Activated naive CD8-positive, alpha-beta T cell treated with anti-CD3 and anti-CD28 coated beads, Interleukin-2, amount 50 U/mL, for 24 hours (primary cell): Measurements from ENCODE around the gene SEC63.
"Not testable (repeated sequence)": the region's sequence is repeated elsewhere in the genome, so short reads cannot be mapped to it uniquely, and the experiment has no call there.

Experiments used
- ATAC-seq: fragments of 150-1000 bp; cut with Tn5 transposase; one replicate; pipeline ENCODE4 v1.10.0; 2021
- DNase-seq: peaks from one replicate; pipeline ENCODE4 v3.0.0; 2021
- H3K27ac Mint-ChIP-seq: one replicate; pipeline ENCODE4 v1.8.0; 2021; ENCODE audit warnings: mild to moderate bottlenecking, mixed read lengths
- H3K27me3 Mint-ChIP-seq: one replicate; pipeline ENCODE4 v1.8.0; 2021; ENCODE audit warnings: mixed read lengths
- H3K36me3 Mint-ChIP-seq: one replicate; pipeline ENCODE4 v1.8.0; 2021; ENCODE audit warnings: low read depth, mixed read lengths
- H3K4me1 Mint-ChIP-seq: one replicate; pipeline ENCODE4 v1.8.0; 2021; ENCODE audit warnings: mixed read lengths
- H3K4me3 Mint-ChIP-seq: one replicate; pipeline ENCODE4 v1.8.0; 2021; ENCODE audit warnings: mild to moderate bottlenecking, moderate library complexity, mixed read lengths
- H3K9me3 Mint-ChIP-seq: one replicate; pipeline ENCODE4 v1.8.0; 2021; ENCODE audit warnings: mixed read lengths

Gene SEC63

GRCh38 chr6:107926697-107927544, 31.1 kb downstream of the SEC63 start:
- not testable (repeated sequence) for H3K4me1 Mint-ChIP-seq, H3K9me3 Mint-ChIP-seq, H3K27ac Mint-ChIP-seq, ATAC-seq, H3K27me3 Mint-ChIP-seq, DNase-seq, H3K4me3 Mint-ChIP-seq
- H3K36me3 Mint-ChIP-seq, result peaks cover 33% of the 10 kb centered on the region

DNA sequence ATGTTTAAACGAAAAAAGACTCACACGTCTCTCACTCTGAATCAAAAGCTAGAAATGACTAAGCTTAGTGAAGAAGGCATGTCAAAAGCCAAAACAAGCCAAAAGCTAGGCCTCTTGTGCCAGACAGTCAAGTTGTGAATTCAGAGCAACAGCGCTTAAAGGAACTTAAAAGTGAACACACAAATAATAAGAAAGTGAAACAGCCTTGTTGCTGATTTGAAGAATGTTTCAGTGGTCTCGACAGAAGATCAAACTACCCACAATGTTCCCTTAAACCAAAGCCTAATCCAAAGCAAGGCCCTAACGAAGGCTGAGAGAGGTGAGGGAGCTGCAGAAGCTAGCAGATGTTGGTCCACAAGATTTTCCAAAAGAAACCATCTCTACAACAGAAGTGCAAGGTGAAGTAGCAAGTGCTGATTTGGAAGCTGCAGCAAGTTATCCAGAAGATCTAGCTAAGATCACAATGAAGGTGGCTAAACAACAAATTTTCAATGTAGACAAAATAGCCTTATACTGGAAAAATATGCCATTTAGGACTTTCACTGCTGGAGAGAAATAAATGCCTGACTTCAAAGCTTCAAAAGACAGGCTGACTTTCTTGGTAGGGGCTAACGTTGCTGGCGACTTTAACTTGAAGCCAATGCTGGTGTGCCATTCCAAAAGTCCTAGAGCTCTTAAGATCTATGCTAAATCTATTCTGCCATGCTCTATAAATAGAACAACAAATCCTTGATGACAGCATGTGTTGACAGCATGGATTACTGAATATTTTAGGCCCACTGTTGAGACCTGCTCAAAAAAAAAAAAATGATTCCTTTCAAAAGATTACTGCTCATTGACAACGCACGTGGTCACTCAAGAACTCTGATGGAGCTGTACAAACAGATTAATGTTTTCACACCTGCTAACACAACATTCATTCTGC, 40.3 kb downstream of the SEC63 start:
- peaks cover 7% of the 10 kb centered on the region for H3K4me1 Mint-ChIP-seq
- H3K27me3 Mint-ChIP-seq, result no peaks in the 10 kb centered on the region
- H3K9me3 Mint-ChIP-seq, result no peaks in the 10 kb centered on the region
- DNase-seq (no peak), ATAC-seq (no peak)
- no peak overlapping the region for H3K4me3 Mint-ChIP-seq
- peaks cover 64% of the 10 kb centered on the region for H3K36me3 Mint-ChIP-seq
- H3K27ac Mint-ChIP-seq, result peak overlapping the region; percentile 5

GRCh38 chr6:107916961-107917360, 41.0 kb downstream of the SEC63 start:
- peaks cover 64% of the 10 kb centered on the region for H3K36me3 Mint-ChIP-seq

GRCh38 chr6:107911692-107912091, 46.3 kb downstream of the SEC63 start:
- Mint-ChIP-seq H3K9me3 (no peaks in the 10 kb centered on the region), H3K4me1 (peaks cover under 1% of the 10 kb centered on the region), H3K4me3 (no peak overlapping the region), H3K36me3 (peaks cover 48% of the 10 kb centered on the region), H3K27ac (no peak overlapping the region), H3K27me3 (no peaks in the 10 kb centered on the region)
- ATAC-seq (no peak), DNase-seq (no peak)

More at GRCh38 chr6:107916961-107917360, 41.0 kb downstream of the SEC63 start:
- DNase-seq, H3K27me3 Mint-ChIP-seq, H3K27ac Mint-ChIP-seq, H3K4me3 Mint-ChIP-seq, ATAC-seq, H3K9me3 Mint-ChIP-seq, H3K4me1 Mint-ChIP-seq: not testable (repeated sequence)

GRCh38 chr6:107894809-107895396, 63.1 kb downstream of the SEC63 start:
- Mint-ChIP-seq H3K27ac (no peak overlapping the region), H3K36me3 (peaks cover 60% of the 10 kb centered on the region), H3K4me3 (no peak overlapping the region), H3K9me3 (peaks cover 4% of the 10 kb centered on the region), H3K4me1 (peaks cover 4% of the 10 kb centered on the region), H3K27me3 (no peaks in the 10 kb centered on the region)
- DNase-seq (no peak), ATAC-seq (no peak)

DNA sequence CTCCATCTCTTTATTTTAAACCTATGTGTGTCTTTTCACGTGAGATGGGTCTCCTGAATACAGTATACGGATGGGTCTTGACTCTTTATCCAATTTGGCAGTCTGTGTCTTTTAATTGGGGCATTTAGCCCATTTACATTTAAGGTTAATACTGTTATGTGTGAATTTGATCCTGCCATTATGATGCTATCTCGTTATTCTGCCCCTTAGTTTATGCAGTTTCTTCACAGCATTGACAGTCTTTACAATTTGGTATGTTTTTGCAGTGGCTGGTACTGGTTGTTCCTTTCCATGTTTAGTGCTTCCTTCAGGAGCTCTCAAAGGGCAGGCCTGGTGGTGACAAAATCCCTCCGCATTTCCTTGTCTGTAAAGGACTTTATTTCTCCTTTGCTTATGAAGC, 67.6 kb downstream of the SEC63 start:
- H3K27me3 Mint-ChIP-seq, H3K4me1 Mint-ChIP-seq, H3K27ac Mint-ChIP-seq, H3K4me3 Mint-ChIP-seq, ATAC-seq, DNase-seq: not testable (repeated sequence)
- H3K9me3 Mint-ChIP-seq, result peaks cover 15% of the 10 kb centered on the region
- peaks cover 66% of the 10 kb centered on the region for H3K36me3 Mint-ChIP-seq

- H3K4me1 Mint-ChIP-seq, H3K4me3 Mint-ChIP-seq, ATAC-seq, H3K27ac Mint-ChIP-seq, H3K27me3 Mint-ChIP-seq, DNase-seq: not testable (repeated sequence)
- peaks cover 11% of the 10 kb centered on the region for H3K9me3 Mint-ChIP-seq
- H3K36me3 Mint-ChIP-seq, result peaks cover 46% of the 10 kb centered on the region
Measured at GRCh38 chr6:107885950-107886349, 72.1 kb downstream of the SEC63 start.

GRCh38 chr6:107879941-107880340, 78.1 kb downstream of the SEC63 start:
- DNase-seq, result no peak
- Mint-ChIP-seq H3K4me1 (no peaks in the 10 kb centered on the region), H3K27ac (no peak overlapping the region)

GRCh38 chr6:107877968-107878367, 80.0 kb downstream of the SEC63 start:
- no peaks in the 10 kb centered on the region for H3K4me1 Mint-ChIP-seq
- no peaks in the 10 kb centered on the region for H3K27me3 Mint-ChIP-seq
- DNase-seq (no peak), ATAC-seq (no peak)
- H3K4me3 Mint-ChIP-seq, result no peak overlapping the region
- no peak overlapping the region for H3K27ac Mint-ChIP-seq
- no peaks in the 10 kb centered on the region for H3K9me3 Mint-ChIP-seq
- peaks cover 32% of the 10 kb centered on the region for H3K36me3 Mint-ChIP-seq

More at GRCh38 chr6:107879941-107880340, 78.1 kb downstream of the SEC63 start:
- Mint-ChIP-seq H3K9me3 (no peaks in the 10 kb centered on the region), H3K36me3 (peaks cover 34% of the 10 kb centered on the region), H3K27me3 (no peaks in the 10 kb centered on the region), H3K4me3 (no peak overlapping the region)
- no peak for ATAC-seq

DNA sequence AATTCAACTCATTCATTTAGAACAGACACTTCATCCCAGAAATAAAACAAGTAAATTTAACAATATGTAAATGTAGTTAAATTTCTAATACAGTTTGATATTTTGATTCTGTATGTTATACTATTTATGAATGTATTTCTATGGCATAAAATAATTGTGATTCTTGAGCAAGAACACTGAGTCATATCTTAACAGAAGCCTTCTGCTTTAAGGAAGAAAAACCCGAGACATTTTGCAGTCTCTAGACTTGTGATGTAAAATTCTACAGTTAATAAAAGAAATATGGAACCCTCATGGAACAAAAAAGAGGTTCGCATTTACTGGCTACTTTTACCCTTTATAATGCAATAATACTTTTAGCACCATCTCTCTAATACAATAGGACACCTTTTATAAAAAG, 86.0 kb downstream of the SEC63 start:
- H3K4me1 Mint-ChIP-seq, result peaks cover 34% of the 10 kb centered on the region
- no peaks in the 10 kb centered on the region for H3K9me3 Mint-ChIP-seq
- no peak overlapping the region for H3K27ac Mint-ChIP-seq
- peaks cover 35% of the 10 kb centered on the region for H3K36me3 Mint-ChIP-seq
- no peak overlapping the region for H3K4me3 Mint-ChIP-seq
- ATAC-seq, result no peak
- no peaks in the 10 kb centered on the region for H3K27me3 Mint-ChIP-seq
- DNase-seq, result no peak

GRCh38 chr6:107871512-107871911, 86.5 kb downstream of the SEC63 start:
- H3K27ac Mint-ChIP-seq, result peak overlapping the region; percentile 57
- not testable (repeated sequence) for DNase-seq, H3K9me3 Mint-ChIP-seq, H3K27me3 Mint-ChIP-seq, ATAC-seq, H3K4me3 Mint-ChIP-seq
- H3K36me3 Mint-ChIP-seq, result peaks cover 33% of the 10 kb centered on the region
- peaks cover 34% of the 10 kb centered on the region for H3K4me1 Mint-ChIP-seq

GRCh38 chr6:107871016-107871415, 87.0 kb downstream of the SEC63 start:
- H3K4me3 Mint-ChIP-seq, result no peak overlapping the region
- no peaks in the 10 kb centered on the region for H3K9me3 Mint-ChIP-seq
- no peaks in the 10 kb centered on the region for H3K27me3 Mint-ChIP-seq
- H3K27ac Mint-ChIP-seq, result peak overlapping the region; percentile 83
- DNase-seq (no peak), ATAC-seq (no peak)
- peaks cover 34% of the 10 kb centered on the region for H3K4me1 Mint-ChIP-seq
- H3K36me3 Mint-ChIP-seq, result peaks cover 28% of the 10 kb centered on the region

DNA sequence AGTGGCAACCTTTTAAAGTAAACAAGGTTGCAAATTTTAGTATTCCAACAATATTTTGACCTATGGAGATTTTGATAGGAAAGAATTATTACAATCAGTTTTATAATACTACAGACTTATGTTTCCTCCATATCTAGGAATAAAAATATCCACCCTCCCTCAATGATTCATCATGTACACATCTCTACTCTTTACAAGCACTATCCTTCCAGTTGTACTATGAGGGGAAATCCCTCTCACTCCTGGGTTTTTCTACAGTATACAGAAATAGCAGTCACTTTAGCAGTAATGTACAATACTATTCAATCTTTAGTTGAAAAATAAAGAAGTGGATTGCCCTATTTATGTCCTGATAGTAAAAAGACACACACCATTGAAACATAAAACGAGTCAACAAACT, 87.6 kb downstream of the SEC63 start:
- ATAC-seq, result peak; percentile 93
- peaks cover 25% of the 10 kb centered on the region for H3K36me3 Mint-ChIP-seq
- H3K9me3 Mint-ChIP-seq, result no peaks in the 10 kb centered on the region
- peaks cover 34% of the 10 kb centered on the region for H3K4me1 Mint-ChIP-seq
- peak overlapping the region; percentile 83 for H3K27ac Mint-ChIP-seq
- no peak overlapping the region for H3K4me3 Mint-ChIP-seq
- no peaks in the 10 kb centered on the region for H3K27me3 Mint-ChIP-seq
- no peak for DNase-seq

- Mint-ChIP-seq H3K27me3 (no peaks in the 10 kb centered on the region), H3K4me3 (no peak overlapping the region), H3K27ac (peak overlapping the region; percentile 83), H3K4me1 (peaks cover 34% of the 10 kb centered on the region), H3K9me3 (no peaks in the 10 kb centered on the region), H3K36me3 (peaks cover 21% of the 10 kb centered on the region)
- DNase-seq, result no peak
- ATAC-seq, result no peak
Measured at GRCh38 chr6:107869871-107870270, 88.1 kb downstream of the SEC63 start.
